CD4-positive, CD25-positive, alpha-beta regulatory T cell (primary cell): Measurements from ENCODE around the gene ISLR. TPM values are rescaled to one million over a fixed set of nuclear protein-coding genes. Genes with fewer than 3 reads are reported as not detected.

ENCODE experiments used
- ATAC-seq, 2 donors: fragments of 150-1000 bp; cut with Tn5 transposase; one replicate each; pipeline ENCODE4 v1.10.0; 2021; ENCODE audit warnings: low read depth in 2 of 2, moderate number of reproducible peaks in 2 of 2, moderate library complexity in 1 of 2
- DNase-seq, 3 donors: peaks; one replicate each; pipeline versions ENCODE4 v3.0.0 to v3.0.0-alpha.2; 2012 to 2022; ENCODE audit warnings: mixed read lengths in 1 of 3
- H3K27ac ChIP-seq: one replicate; pipeline ENCODE4 v1.7.0; 2013; ENCODE audit warnings: mild to moderate bottlenecking, low read length; ENCODE audit not compliant: insufficient read depth, poor library complexity, severe bottlenecking
- H3K27me3 ChIP-seq: one replicate; pipeline ENCODE4 v1.7.0; 2013; ENCODE audit warnings: low read length; ENCODE audit not compliant: control insufficient read depth, insufficient read depth
- H3K36me3 ChIP-seq: one replicate; pipeline ENCODE4 v1.7.0; 2013; ENCODE audit warnings: mild to moderate bottlenecking, low read length, moderate library complexity; ENCODE audit not compliant: control insufficient read depth, insufficient read depth
- H3K4me1 ChIP-seq: 2 replicates; pipeline ENCODE4 v1.7.0; 2013; ENCODE audit warnings: mild to moderate bottlenecking, low read length; ENCODE audit not compliant: insufficient read depth, control insufficient read depth, poor library complexity, severe bottlenecking
- H3K4me3 ChIP-seq: one replicate; pipeline ENCODE4 v1.7.0; 2013; ENCODE audit warnings: low read depth, mild to moderate bottlenecking, low read length, moderate library complexity
- H3K9me3 ChIP-seq, 2 experiments: 1 replicate in 1 of 2; 2 replicates in 1 of 2; pipeline ENCODE4 v1.7.0; 2013; ENCODE audit warnings: low read length in 2 of 2, mild to moderate bottlenecking in 1 of 2, moderate library complexity in 1 of 2; ENCODE audit not compliant: control insufficient read depth in 2 of 2
- H3K27ac Mint-ChIP-seq, 3 donors: one replicate each; pipeline ENCODE4 v1.8.0; 2020 to 2022; ENCODE audit warnings: mild to moderate bottlenecking in 3 of 3, mixed read lengths in 3 of 3, moderate library complexity in 2 of 3
- H3K27me3 Mint-ChIP-seq: one replicate; pipeline ENCODE4 v1.8.0; 2022; ENCODE audit warnings: mild to moderate bottlenecking, mixed read lengths
- H3K36me3 Mint-ChIP-seq: one replicate; pipeline ENCODE4 v1.8.0; 2020; ENCODE audit warnings: mixed read lengths
- H3K4me1 Mint-ChIP-seq, 4 donors: one replicate each; pipeline ENCODE4 v1.8.0; 2020 to 2022; ENCODE audit warnings: mixed read lengths in 4 of 4, mild to moderate bottlenecking in 1 of 4
- H3K4me3 Mint-ChIP-seq, 4 donors: one replicate each; pipeline ENCODE4 v1.8.0; 2020 to 2022; ENCODE audit warnings: mild to moderate bottlenecking in 4 of 4, mixed read lengths in 4 of 4, moderate library complexity in 3 of 4
- H3K9me3 Mint-ChIP-seq, 7 donors: one replicate each; pipeline ENCODE4 v1.8.0; 2020 to 2022; ENCODE audit warnings: mixed read lengths in 7 of 7, mild to moderate bottlenecking in 3 of 7, moderate library complexity in 2 of 7
- polyA plus RNA-seq, 4 donors: library from polyadenylated mRNA; unstranded; fragments of 300-500 nt; fragmentation: Illumina TruSeq; gene quantifications; one replicate each; pipeline ENCODE4 v1.2.3, GENCODE V29; 2021
- total RNA-seq: library from RNA; stranded (reverse); gene quantifications from one replicate; pipeline ENCODE4 v1.2.3, GENCODE V29; 2022

The ISLR gene
- total and polyA plus RNA-seq, 5 donors from 2014 or later = not detected

DNA sequence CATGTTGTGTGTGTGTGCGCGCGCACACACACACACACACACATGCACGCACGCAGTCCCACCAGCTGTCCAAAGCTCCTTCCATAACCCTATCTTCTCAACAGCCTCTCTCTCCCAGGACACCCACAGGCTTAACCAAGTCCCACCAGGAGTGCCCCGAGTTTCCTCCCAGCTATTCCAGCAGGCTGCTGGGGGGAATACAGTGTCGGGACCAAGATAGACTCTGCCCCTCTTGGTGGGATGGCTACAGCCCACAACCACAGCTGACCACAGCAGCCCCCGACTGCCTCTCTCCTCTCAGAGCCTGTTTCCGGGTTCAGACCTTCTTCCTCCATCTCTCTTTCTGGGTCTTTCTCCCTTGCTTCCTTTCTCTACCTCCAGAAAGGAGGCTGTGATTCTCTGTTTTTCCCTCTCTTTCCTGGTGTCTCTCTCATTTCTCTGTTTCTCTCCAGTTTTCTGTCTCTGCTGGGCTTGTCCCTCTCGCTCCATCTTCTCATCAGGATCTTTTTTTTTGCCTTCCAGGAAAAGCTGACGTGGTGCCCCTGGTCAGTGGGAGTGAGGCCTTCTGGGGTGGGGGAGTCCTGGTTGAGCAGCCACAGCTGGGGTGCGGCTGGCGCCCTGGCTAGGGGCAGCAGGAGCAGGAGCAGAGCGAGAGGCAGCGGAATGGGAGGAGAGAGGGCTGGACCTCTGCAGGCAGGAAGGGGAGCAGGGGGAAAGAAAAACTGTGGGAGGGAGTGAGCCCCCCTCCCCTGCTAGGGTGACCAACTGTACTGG is 3.3 kb upstream of the ISLR start:
- H3K36me3 Mint-ChIP-seq = no peaks in the 10 kb centered on the region
- H3K4me3 ChIP-seq = no peak overlapping the region

DNA sequence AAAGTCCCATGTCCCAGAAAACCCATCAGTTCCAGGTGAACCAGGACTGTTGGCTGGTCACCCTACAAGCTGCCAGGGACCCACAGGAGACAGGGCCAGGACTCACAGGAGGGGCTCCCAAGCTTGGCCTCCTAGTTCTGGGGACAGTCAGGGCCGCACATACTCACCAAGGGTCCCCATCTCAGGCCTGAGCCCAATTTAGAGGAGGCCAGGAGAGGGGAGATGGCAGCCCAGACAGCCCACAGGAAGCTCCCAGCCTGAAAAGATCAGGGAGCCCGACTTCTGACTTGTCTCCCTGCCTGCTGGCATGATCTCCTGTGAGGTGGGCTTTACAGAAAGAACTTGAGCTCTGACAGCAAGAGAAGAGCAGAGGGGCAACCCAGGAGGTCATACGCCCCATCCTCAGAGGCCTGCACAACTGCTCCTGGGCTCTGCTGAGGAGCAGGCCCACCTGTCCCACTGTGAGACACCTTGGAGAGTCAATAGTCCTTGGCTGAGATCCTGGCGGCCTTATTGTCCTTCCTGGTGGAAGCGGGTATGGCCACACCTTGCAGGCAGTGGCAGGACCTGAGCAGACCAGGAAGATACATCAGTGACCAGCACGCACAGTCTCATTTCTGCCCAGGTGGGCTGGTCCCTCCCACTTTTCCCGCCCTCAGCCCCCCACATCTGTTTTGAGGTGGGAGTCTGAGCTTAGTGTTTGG is 2.5 kb upstream of the ISLR start:
- no peaks in the 10 kb centered on the region for H3K27me3 ChIP-seq
- H3K36me3 Mint-ChIP-seq = no peaks in the 10 kb centered on the region
- no peaks in the 10 kb centered on the region for H3K27me3 Mint-ChIP-seq
- H3K4me1 Mint-ChIP-seq = no peaks in the 10 kb centered on the region
- peak overlapping the region in 1 of 3 donors; percentile 48 for H3K27ac Mint-ChIP-seq
- no peaks in the 10 kb centered on the region for H3K9me3 ChIP-seq
- H3K4me1 ChIP-seq = no peaks in the 10 kb centered on the region
- DNase-seq (no peak), ATAC-seq (no peak)
- peaks cover 0 to 2% (median 0%) of the 10 kb centered on the region in 7 donors for H3K9me3 Mint-ChIP-seq
- H3K4me3 ChIP-seq = no peak overlapping the region
- no peak overlapping the region for H3K4me3 Mint-ChIP-seq
- H3K36me3 ChIP-seq = no peaks in the 10 kb centered on the region
- no peak overlapping the region for H3K27ac ChIP-seq

More for the DNA sequence above, 3.3 kb upstream of the ISLR start:
- no peak for ATAC-seq
- no peak overlapping the region for H3K27ac ChIP-seq
- H3K9me3 Mint-ChIP-seq = peaks cover 0 to 2% (median 0%) of the 10 kb centered on the region in 7 donors
- H3K27me3 ChIP-seq = no peaks in the 10 kb centered on the region
- H3K27me3 Mint-ChIP-seq = peaks cover 7% of the 10 kb centered on the region
- no peaks in the 10 kb centered on the region for H3K4me1 Mint-ChIP-seq
- H3K4me1 ChIP-seq = no peaks in the 10 kb centered on the region
- no peaks in the 10 kb centered on the region for H3K9me3 ChIP-seq
- no peak for DNase-seq
- no peaks in the 10 kb centered on the region for H3K36me3 ChIP-seq
- H3K27ac Mint-ChIP-seq = no peak overlapping the region
- H3K4me3 Mint-ChIP-seq = no peak overlapping the region

DNA sequence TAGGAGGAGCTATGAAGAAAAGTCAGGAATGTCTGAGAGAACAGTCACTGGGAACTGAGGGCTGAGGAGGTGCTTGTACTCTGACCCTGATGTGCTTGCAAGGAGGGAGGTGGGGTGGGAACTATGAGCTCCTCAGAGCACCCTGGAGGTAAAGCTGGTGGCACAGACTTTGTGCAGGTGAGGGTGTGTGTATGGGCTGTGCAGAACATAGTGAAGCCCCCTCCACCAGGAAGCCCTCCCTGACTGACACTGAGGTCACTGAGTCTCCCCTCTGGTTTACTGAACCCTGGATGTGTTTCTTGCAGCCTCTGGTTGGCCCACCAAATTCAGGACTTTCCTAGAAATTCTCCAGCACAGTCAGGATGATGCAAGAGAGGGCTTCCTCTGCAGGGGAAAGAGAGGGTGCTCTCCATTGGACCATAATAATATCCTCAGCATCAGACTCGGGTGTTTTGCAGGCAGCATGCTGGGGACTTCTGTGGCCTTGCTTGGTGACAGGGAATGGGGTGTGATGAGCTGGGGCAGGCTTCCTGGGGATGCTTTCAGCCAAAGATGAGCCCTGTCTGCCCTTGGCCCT is 1.5 kb upstream of the ISLR start:
- peaks cover 0 to 2% (median 0%) of the 10 kb centered on the region in 7 donors for H3K9me3 Mint-ChIP-seq
- no peak overlapping the region for H3K4me3 Mint-ChIP-seq
- no peaks in the 10 kb centered on the region for H3K4me1 Mint-ChIP-seq
- Histone ChIP-seq H3K4me3 (no peak overlapping the region), H3K36me3 (no peaks in the 10 kb centered on the region), H3K27me3 (no peaks in the 10 kb centered on the region), H3K27ac (no peak overlapping the region), H3K9me3 (no peaks in the 10 kb centered on the region), H3K4me1 (no peaks in the 10 kb centered on the region)
- no peak overlapping the region for H3K27ac Mint-ChIP-seq
- ATAC-seq = no peak
- no peak for DNase-seq
- no peaks in the 10 kb centered on the region for H3K27me3 Mint-ChIP-seq
- no peaks in the 10 kb centered on the region for H3K36me3 Mint-ChIP-seq

DNA sequence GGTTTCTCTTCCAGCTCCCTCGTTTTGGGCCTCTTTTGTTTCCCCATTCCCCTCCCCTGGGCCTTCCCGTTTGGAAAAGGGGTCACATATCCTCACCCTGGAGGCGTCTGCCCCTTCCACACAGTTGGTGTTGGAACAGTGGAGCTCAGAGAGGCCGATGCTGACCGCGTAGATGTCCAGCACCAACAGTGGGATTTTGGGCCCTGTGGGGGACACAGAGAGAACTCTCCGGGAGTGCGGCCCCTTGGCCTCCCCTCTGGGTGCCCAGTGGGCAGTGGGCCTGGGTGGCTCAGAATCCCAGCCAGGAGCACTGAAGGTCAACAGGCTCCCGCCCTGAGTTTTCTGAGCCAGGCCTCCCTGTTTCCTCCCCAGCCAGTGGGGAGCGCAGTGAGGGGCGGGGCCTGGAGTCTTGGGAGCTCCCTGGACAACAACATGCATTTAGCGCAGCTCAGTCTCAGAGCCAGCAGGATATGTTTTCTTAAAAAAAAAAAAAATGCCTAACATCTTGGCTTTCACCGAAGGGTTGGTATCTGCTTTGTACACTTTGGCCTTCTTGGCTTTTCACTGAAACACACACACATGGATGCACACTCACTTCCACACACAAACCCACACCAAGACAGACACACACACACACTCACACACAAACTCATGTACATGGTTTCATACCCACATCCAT is 670 bp upstream of the ISLR start:
- Histone ChIP-seq H3K4me1 (no peaks in the 10 kb centered on the region), H3K27me3 (no peaks in the 10 kb centered on the region), H3K27ac (no peak overlapping the region), H3K9me3 (no peaks in the 10 kb centered on the region), H3K4me3 (no peak overlapping the region), H3K36me3 (no peaks in the 10 kb centered on the region)
- H3K9me3 Mint-ChIP-seq = peaks cover 0 to under 1% (median 0%) of the 10 kb centered on the region in 7 donors
- no peak overlapping the region for H3K27ac Mint-ChIP-seq
- H3K4me1 Mint-ChIP-seq = no peaks in the 10 kb centered on the region
- H3K27me3 Mint-ChIP-seq = no peaks in the 10 kb centered on the region
- ATAC-seq (no peak), DNase-seq (no peak)
- H3K4me3 Mint-ChIP-seq = no peak overlapping the region
- no peaks in the 10 kb centered on the region for H3K36me3 Mint-ChIP-seq

DNA sequence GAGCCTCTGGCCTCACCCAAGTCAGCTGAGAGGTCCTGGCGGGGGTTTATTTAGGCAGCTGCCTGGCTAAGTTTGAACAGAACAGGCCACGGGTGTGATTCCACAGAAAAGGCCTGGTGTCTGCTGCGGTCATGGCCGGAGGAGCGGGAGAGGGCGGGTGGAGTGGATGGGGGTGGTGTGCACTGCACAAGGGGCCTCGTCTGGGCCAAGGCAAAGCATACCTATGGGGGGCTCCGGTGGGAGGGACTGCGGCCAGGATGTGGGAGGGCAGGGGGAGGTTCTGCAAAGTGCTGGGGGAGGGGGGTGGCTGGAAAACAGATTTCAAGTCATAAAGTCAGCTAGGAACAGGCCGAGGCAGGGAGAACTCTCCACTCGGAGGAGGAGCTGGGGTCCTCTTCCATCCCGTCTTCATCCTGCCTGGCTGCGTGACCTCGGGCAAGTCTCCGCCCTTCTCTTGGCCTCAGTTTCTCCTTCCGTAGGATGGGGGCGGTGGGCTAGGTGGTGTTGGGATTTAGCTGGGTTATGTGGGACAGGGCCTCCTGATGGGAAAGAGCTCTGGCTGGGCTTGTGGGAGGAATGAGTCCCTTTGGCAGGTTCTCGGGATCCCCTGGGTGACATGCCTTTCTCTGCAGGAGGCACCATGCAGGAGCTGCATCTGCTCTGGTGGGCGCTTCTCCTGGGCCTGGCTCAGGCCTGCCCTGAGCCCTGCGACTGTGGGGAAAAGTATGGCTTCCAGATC is 878 bp downstream of the ISLR start:
- no peak overlapping the region for H3K4me3 Mint-ChIP-seq
- DNase-seq = no peak
- Histone ChIP-seq H3K27me3 (no peaks in the 10 kb centered on the region), H3K4me3 (no peak overlapping the region), H3K36me3 (no peaks in the 10 kb centered on the region), H3K27ac (no peak overlapping the region), H3K4me1 (no peaks in the 10 kb centered on the region), H3K9me3 (no peaks in the 10 kb centered on the region)
- no peaks in the 10 kb centered on the region for H3K4me1 Mint-ChIP-seq
- H3K27ac Mint-ChIP-seq = no peak overlapping the region
- no peak for ATAC-seq
- no peaks in the 10 kb centered on the region for H3K36me3 Mint-ChIP-seq
- no peaks in the 10 kb centered on the region for H3K9me3 Mint-ChIP-seq
- H3K27me3 Mint-ChIP-seq = no peaks in the 10 kb centered on the region

DNA sequence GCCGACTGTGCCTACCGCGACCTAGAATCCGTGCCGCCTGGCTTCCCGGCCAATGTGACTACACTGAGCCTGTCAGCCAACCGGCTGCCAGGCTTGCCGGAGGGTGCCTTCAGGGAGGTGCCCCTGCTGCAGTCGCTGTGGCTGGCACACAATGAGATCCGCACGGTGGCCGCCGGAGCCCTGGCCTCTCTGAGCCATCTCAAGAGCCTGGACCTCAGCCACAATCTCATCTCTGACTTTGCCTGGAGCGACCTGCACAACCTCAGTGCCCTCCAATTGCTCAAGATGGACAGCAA is 1.4 kb downstream of the ISLR start:
- Mint-ChIP-seq H3K4me3 (no peak overlapping the region), H3K36me3 (no peaks in the 10 kb centered on the region), H3K27me3 (no peaks in the 10 kb centered on the region), H3K9me3 (no peaks in the 10 kb centered on the region), H3K27ac (no peak overlapping the region), H3K4me1 (no peaks in the 10 kb centered on the region)
- no peak overlapping the region for H3K4me3 ChIP-seq
- H3K27me3 ChIP-seq = no peaks in the 10 kb centered on the region
- ATAC-seq = no peak
- no peaks in the 10 kb centered on the region for H3K36me3 ChIP-seq
- no peaks in the 10 kb centered on the region for H3K9me3 ChIP-seq
- DNase-seq = no peak
- H3K27ac ChIP-seq = no peak overlapping the region
- no peaks in the 10 kb centered on the region for H3K4me1 ChIP-seq

DNA sequence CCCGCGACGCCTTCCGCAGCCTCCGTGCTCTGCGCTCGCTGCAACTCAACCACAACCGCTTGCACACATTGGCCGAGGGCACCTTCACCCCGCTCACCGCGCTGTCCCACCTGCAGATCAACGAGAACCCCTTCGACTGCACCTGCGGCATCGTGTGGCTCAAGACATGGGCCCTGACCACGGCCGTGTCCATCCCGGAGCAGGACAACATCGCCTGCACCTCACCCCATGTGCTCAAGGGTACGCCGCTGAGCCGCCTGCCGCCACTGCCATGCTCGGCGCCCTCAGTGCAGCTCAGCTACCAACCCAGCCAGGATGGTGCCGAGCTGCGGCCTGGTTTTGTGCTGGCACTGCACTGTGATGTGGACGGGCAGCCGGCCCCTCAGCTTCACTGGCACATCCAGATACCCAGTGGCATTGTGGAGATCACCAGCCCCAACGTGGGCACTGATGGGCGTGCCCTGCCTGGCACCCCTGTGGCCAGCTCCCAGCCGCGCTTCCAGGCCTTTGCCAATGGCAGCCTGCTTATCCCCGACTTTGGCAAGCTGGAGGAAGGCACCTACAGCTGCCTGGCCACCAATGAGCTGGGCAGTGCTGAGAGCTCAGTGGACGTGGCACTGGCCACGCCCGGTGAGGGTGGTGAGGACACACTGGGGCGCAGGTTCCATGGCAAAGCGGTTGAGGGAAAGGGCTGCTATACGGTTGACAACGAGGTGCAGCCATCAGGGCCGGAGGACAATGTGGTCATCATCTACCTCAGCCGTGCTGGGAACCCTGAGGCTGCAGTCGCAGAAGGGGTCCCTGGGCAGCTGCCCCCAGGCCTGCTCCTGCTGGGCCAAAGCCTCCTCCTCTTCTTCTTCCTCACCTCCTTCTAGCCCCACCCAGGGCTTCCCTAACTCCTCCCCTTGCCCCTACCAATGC is 2.0 kb downstream of the ISLR start:
- Histone ChIP-seq H3K27me3 (no peaks in the 10 kb centered on the region), H3K4me3 (no peak overlapping the region), H3K9me3 (no peaks in the 10 kb centered on the region), H3K27ac (no peak overlapping the region), H3K4me1 (no peaks in the 10 kb centered on the region), H3K36me3 (no peaks in the 10 kb centered on the region)
- H3K9me3 Mint-ChIP-seq = no peaks in the 10 kb centered on the region
- no peaks in the 10 kb centered on the region for H3K27me3 Mint-ChIP-seq
- no peak overlapping the region for H3K27ac Mint-ChIP-seq
- no peaks in the 10 kb centered on the region for H3K36me3 Mint-ChIP-seq
- DNase-seq (no peak), ATAC-seq (no peak)
- no peaks in the 10 kb centered on the region for H3K4me1 Mint-ChIP-seq
- H3K4me3 Mint-ChIP-seq = no peak overlapping the region
